ENCODE results near the gene XIRP2.

DNA sequence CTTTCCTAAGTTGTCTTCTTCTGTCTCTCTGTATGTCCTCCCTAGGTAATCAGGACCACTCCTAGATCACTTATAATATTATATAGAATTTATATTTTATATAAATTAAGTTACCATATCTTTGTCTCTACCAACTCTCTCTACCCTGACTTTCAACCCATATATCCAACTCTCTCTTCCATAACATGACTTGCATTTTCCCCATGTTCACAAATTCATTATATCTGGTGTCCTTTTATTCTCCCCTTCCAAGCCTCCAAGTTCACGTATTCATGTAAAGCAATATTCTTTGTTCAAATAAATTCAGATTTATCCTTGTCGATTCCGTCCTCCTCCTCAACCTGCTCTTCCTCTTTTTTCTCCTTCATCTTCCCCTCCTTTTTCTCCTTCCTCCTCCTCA is 127.5 kb downstream of the XIRP2 start:
- TF ChIP-seq, protein P1, sequence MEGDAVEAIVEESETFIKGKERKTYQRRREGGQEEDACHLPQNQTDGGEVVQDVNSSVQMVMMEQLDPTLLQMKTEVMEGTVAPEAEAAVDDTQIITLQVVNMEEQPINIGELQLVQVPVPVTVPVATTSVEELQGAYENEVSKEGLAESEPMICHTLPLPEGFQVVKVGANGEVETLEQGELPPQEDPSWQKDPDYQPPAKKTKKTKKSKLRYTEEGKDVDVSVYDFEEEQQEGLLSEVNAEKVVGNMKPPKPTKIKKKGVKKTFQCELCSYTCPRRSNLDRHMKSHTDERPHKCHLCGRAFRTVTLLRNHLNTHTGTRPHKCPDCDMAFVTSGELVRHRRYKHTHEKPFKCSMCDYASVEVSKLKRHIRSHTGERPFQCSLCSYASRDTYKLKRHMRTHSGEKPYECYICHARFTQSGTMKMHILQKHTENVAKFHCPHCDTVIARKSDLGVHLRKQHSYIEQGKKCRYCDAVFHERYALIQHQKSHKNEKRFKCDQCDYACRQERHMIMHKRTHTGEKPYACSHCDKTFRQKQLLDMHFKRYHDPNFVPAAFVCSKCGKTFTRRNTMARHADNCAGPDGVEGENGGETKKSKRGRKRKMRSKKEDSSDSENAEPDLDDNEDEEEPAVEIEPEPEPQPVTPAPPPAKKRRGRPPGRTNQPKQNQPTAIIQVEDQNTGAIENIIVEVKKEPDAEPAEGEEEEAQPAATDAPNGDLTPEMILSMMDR (IDR thresholded peaks at IDR 0.05) = no peak
- TF ChIP-seq POLR2AphosphoS5 (IDR thresholded peaks at IDR 0.05) = no peak

Measured in transverse colon (tissue), 4 donors.